T-helper 2 cell treated with Interferon-gamma antibody and Interleukin-4, amounts not matched to agents 100 ng/mL and 5 ng/mL, for 36 hours (primary cell): ENCODE results near the gene METTL22. TPM values are rescaled to one million over a fixed set of nuclear protein-coding genes. Genes with fewer than 3 reads are reported as not detected.

Experiments
- intact Hi-C: fragments of 100-400 bp; cut with micrococcal nuclease; formaldehyde crosslinking; loops from one replicate; pipeline ENCODE4 v1.15.1; 2023
- total RNA-seq: library from RNA; stranded (reverse); gene quantifications from 2 replicates; pipeline ENCODE4 v1.2.3, GENCODE V29; 2022

Gene METTL22
- total RNA-seq, 1 donor from 2014 or later: 26.9 TPM

DNA sequence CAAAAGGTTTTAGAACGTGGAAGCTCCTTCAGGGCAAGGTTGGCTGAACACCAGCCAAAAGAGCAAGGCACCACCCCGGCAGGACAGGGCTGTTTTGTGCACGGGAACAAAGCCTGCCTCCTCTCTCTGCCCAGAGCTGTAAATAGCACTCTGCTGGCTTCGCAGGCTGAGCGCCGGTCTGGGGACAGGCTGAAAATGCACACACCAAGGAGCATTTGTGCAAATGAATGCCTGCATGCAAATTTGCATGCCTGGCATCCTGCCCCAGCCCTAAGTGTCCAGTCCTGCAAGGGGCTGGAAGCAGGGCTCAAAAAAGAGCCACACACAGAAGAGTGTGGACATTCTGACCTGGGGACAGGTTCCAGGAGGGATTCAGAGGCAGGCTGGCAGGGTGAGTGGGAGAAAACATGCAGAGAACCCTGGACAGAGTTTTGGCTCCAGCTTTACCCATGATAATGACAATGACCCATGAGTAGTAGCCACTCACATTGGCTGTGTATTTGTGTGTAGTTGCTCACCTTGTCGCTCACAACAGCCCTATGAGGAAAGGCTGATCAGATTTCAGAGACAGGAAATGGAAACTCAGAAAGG lies 64.6 kb downstream of the METTL22 start:
- intact Hi-C loops: no loop called here

DNA sequence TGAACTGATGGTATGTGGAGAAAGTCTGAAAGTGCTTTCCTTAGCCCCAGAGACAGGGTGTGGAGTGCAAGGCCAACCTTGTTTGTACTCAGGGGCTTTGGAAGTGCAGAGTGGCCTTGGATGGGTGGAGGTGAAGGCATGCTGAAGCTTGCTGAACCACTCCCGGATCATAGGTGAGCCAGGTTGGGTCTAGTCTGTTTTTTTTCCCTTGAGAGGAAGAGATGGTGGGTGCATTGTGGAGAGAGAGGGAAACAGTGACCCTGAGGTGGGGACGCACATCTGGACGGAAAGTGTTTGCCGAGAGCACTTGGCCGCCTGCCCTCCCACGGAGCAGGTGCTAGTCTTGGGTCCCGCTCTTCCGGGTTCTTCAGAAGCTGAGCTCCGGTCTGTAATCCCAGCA lies 65.4 kb downstream of the METTL22 start:
- intact Hi-C loops: no loop called here

DNA sequence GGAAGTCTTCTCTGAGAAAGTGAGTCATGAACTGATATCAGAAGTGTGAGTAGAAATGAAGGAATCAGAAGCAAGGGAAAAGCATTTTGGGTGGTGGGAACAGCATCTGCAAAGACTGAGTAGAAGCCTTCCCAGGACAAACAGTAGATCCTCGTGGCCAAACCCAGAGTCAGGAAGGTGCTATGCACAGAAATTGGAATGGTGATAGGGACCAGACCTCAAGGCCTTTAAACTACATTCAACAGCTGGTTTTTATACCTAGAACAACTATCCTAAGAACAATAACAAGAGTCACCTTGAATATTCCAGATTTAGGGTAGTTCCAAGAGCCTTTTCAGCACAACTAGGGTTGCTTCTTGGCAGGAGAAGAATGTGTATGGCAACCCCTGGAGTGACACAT lies 68.2 kb downstream of the METTL22 start:
- intact Hi-C loops: no loop called here

DNA sequence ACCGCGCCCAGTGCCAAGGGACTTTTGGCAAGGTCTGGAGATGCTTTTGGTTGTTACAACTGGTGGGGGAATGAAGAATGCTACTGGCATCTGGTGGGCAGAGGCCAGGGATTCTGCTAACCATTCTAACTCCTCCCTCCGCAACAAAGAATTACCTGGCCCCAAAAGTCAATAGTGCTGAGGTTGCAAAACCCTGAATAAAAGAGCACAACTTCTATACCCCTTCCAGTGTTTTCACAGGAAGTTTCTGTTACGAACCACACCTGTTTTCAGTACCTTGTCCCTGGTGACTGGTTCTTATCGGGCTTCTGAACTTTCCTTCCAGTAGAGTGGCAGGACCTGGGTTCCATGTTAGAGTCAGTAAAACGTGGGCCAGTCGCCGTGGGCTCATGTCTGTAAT lies 70.2 kb downstream of the METTL22 start:
- intact Hi-C loops: no loop called here

DNA sequence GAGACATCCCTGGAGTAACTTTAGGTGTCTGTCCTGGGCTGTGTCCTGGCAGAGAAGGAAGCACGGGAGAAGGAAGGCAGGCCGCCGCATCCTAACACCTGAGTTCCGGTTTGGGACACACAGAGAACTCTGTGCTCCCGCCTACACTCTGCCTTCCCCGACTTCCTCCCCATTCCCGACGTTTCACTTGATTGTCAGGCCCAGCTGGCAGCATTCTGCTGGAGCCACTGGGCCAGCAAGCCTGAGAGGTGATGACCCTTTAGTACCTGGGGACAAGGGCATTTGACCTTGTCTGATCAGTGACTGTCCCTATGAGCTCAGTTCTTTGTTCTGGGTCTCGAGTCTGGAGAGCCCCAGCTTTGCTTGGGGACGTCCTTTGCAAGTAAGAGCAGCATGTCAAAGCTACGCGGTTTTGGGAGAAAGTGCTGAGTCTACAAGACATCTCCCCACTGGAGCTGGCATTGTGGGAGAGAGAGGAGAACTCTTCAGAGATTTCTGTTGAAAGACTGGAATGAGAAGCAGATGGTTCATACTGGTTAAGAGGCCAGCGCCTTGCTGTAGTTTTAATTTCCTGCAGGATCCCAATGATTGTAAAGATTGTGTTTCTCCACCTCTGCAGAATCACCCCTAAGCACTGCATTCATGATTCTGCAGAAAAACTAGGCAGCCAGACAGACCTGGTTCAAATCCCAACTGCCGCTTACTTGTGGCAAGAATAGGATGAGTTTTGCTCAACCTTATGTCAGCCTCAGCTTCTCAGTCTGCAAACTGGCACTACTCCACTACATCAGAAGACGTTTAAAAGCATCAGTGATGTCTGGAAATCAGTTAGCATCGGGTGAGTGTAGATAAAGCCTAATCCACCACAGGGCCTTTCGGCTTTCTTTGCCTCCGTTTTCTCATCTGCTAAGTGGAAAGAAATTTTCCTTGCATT lies 73.6 kb downstream of the METTL22 start:
- intact Hi-C loops: no loop called here

DNA sequence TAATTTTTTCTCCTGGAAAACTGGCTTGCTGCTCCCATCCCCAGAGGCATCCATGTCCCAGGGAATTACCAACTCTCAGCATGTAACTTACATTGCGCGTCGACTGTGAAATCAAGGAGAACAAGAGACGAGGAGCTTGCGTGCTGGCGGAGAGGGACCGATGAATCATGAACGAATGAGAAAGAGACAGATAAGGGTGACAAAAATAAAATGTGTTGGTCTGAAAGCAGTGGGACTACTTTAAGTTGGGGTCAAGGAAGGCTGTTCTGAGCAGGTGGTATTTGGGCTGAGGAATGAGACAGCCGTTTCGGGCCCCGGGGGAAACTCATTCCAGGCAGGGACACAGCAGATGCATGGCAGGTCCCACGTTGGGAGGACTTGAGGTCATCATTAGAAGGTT lies 75.4 kb downstream of the METTL22 start:
- intact Hi-C loops: no loop called here

DNA sequence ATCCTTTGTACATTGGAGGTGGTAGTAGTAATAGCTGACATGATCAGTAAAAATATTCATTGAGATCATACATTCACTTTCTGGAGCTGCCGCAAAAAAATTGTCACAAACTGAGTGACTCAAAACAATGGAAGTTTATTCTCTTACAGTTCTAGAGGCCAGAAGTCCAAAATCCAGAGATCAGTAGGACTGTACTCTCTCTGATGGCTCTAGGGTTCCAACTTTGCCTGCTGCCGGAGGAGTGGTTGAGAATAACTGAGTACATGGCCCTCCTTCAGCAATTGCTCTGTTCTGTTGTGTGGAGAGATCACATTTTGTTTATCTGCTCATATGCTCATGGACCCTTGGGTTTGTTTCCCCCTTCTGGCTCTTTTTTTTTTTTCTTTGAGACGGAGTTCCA lies 76.5 kb downstream of the METTL22 start:
- intact Hi-C loops: no loop called here

Other genes with a start within 250 kb of the METTL22 start
- gene TMEM114, start 31.2 kb upstream of the METTL22 start, total RNA-seq: not detected in 2 replicates
- gene ABAT, start 52.9 kb downstream of the METTL22 start, total RNA-seq: 8.5 and 9.4 TPM in 2 replicates
- 10.0 and 11.8 TPM in 2 replicates for gene TMEM186, start 175.9 kb downstream of the METTL22 start, total RNA-seq
- gene PMM2, start 176.1 kb downstream of the METTL22 start, total RNA-seq: 49.3 and 56.3 TPM in 2 replicates
- gene CARHSP1, start 247.3 kb downstream of the METTL22 start, total RNA-seq: 153 and 161 TPM in 2 replicates